ENCODE results near the gene FBXO10.
"Not testable (repeated sequence)": the region's sequence is repeated elsewhere in the genome, so short reads cannot be mapped to it uniquely, and the experiment has no call there.

FBXO10 gene

GRCh38 chr9:37515620-37516258 is 60.4 kb downstream of the FBXO10 start:
- Histone ChIP-seq H4K91ac (ENCODE audit: low read length) (no peak overlapping the region), H2BK120ac (ENCODE audit: low read depth, low read length) (no peak overlapping the region), H3K4me3 (ENCODE audit: insufficient read depth in 1 of 2, low read depth in 1 of 2, low read length in 2 of 2) (no peak overlapping the region), H3K4ac (ENCODE audit: low read depth in 1 of 2, low read length in 2 of 2) (no peak overlapping the region), H3K27me3 (ENCODE audit: control insufficient read depth in 1 of 2, insufficient read depth in 1 of 2, low read length in 2 of 2) (no peaks in the 10 kb centered on the region), H3K4me1 (ENCODE audit: control insufficient read depth, insufficient read depth, low read depth, low read length) (no peaks in the 10 kb centered on the region), H2AK5ac (ENCODE audit: low read length, severe bottlenecking) (no peak overlapping the region), H2AFZ (ENCODE audit: low read depth, low read length) (no peak overlapping the region), H2BK15ac (ENCODE audit: low read depth, poor library complexity, severe bottlenecking) (no peak overlapping the region), H2BK12ac (ENCODE audit: low read length in 2 of 2) (no peak overlapping the region), H3K9ac (ENCODE audit: low read length) (no peak overlapping the region), H2BK5ac (ENCODE audit: low read depth, low read length, poor library complexity, severe bottlenecking) (no peak overlapping the region), H3K4me2 (ENCODE audit: low read length, poor library complexity, severe bottlenecking) (no peak overlapping the region), H4K8ac (ENCODE audit: low read length) (no peak overlapping the region), H3K9me3 (ENCODE audit: control insufficient read depth, low read length) (no peaks in the 10 kb centered on the region), H3K36me3 (ENCODE audit: control insufficient read depth in 1 of 2, insufficient read depth in 2 of 2, low read depth in 1 of 2, low read length in 2 of 2) (peaks cover 44 to 83% of the 10 kb centered on the region in 2 experiments), H3K18ac (ENCODE audit: low read depth in 1 of 2, low read length in 2 of 2) (no peak overlapping the region), H3K27ac (ENCODE audit: low read length, poor library complexity, severe bottlenecking) (no peak overlapping the region), H3K23ac (ENCODE audit: low read length in 2 of 2) (no peak overlapping the region), H3K79me1 (replicated peaks; ENCODE audit: low read length, poor library complexity, severe bottlenecking) (no peaks in the 10 kb centered on the region), H3K14ac (ENCODE audit: low read length in 2 of 2) (no peak overlapping the region)
- WGBS: 93% methylated on average over 14 of the region's 14 CpGs
- DNase-seq: no peak

- H3K27ac ChIP-seq (ENCODE audit: low read length, poor library complexity, severe bottlenecking): no peak overlapping the region
- H3K79me1 ChIP-seq (replicated peaks; ENCODE audit: low read length, poor library complexity, severe bottlenecking): no peaks in the 10 kb centered on the region
- no peak overlapping the region for H3K23ac ChIP-seq (ENCODE audit: low read length in 2 of 2)
- no peak overlapping the region for H2BK12ac ChIP-seq (ENCODE audit: low read length in 2 of 2)
- H2BK5ac ChIP-seq (ENCODE audit: low read depth, low read length, poor library complexity, severe bottlenecking): no peak overlapping the region
- H2AK5ac ChIP-seq (ENCODE audit: low read length, severe bottlenecking): no peak overlapping the region
- H3K18ac ChIP-seq (ENCODE audit: low read depth in 1 of 2, low read length in 2 of 2): no peak overlapping the region
- H4K91ac ChIP-seq (ENCODE audit: low read length): no peak overlapping the region
- H3K4ac ChIP-seq (ENCODE audit: low read depth in 1 of 2, low read length in 2 of 2): no peak overlapping the region
- H2AFZ ChIP-seq (ENCODE audit: low read depth, low read length): no peak overlapping the region
- no peak overlapping the region for H3K4me3 ChIP-seq (ENCODE audit: insufficient read depth in 1 of 2, low read depth in 1 of 2, low read length in 2 of 2)
- WGBS: 96% methylated on average over 7 of the region's 7 CpGs
- no peaks in the 10 kb centered on the region for H3K27me3 ChIP-seq (ENCODE audit: control insufficient read depth in 1 of 2, insufficient read depth in 1 of 2, low read length in 2 of 2)
- no peak overlapping the region for H4K8ac ChIP-seq (ENCODE audit: low read length)
- peaks cover 45 to 82% of the 10 kb centered on the region in 2 experiments for H3K36me3 ChIP-seq (ENCODE audit: control insufficient read depth in 1 of 2, insufficient read depth in 2 of 2, low read depth in 1 of 2, low read length in 2 of 2)
- DNase-seq: no peak
- no peak overlapping the region for H2BK15ac ChIP-seq (ENCODE audit: low read depth, poor library complexity, severe bottlenecking)
- no peak overlapping the region for H3K9ac ChIP-seq (ENCODE audit: low read length)
- H2BK120ac ChIP-seq (ENCODE audit: low read depth, low read length): no peak overlapping the region
- H3K4me1 ChIP-seq (ENCODE audit: control insufficient read depth, insufficient read depth, low read depth, low read length): no peaks in the 10 kb centered on the region
- H3K9me3 ChIP-seq (ENCODE audit: control insufficient read depth, low read length): no peaks in the 10 kb centered on the region
- no peak overlapping the region for H3K4me2 ChIP-seq (ENCODE audit: low read length, poor library complexity, severe bottlenecking)
- H3K14ac ChIP-seq (ENCODE audit: low read length in 2 of 2): no peak overlapping the region
These were observed 61.2 kb downstream of the FBXO10 start for GRCh38 chr9:37514999-37515398.

GRCh38 chr9:37514415-37514814 is 61.8 kb downstream of the FBXO10 start:
- H3K4me3 ChIP-seq (ENCODE audit: insufficient read depth in 1 of 2, low read depth in 1 of 2, low read length in 2 of 2); H3K14ac ChIP-seq (ENCODE audit: low read length in 2 of 2); H3K4me1 ChIP-seq (ENCODE audit: control insufficient read depth, insufficient read depth, low read depth, low read length); H3K9me3 ChIP-seq (ENCODE audit: control insufficient read depth, low read length); H3K79me1 ChIP-seq (replicated peaks; ENCODE audit: low read length, poor library complexity, severe bottlenecking); H3K9ac ChIP-seq (ENCODE audit: low read length); H2BK15ac ChIP-seq (ENCODE audit: low read depth, poor library complexity, severe bottlenecking); H2AFZ ChIP-seq (ENCODE audit: low read depth, low read length); H2AK5ac ChIP-seq (ENCODE audit: low read length, severe bottlenecking); H4K91ac ChIP-seq (ENCODE audit: low read length); H2BK120ac ChIP-seq (ENCODE audit: low read depth, low read length); H3K27ac ChIP-seq (ENCODE audit: low read length, poor library complexity, severe bottlenecking); H2BK12ac ChIP-seq (ENCODE audit: low read length in 2 of 2); H3K27me3 ChIP-seq (ENCODE audit: control insufficient read depth in 1 of 2, insufficient read depth in 1 of 2, low read length in 2 of 2); H2BK5ac ChIP-seq (ENCODE audit: low read depth, low read length, poor library complexity, severe bottlenecking); DNase-seq; H3K4me2 ChIP-seq (ENCODE audit: low read length, poor library complexity, severe bottlenecking); H3K4ac ChIP-seq (ENCODE audit: low read depth in 1 of 2, low read length in 2 of 2); H3K18ac ChIP-seq (ENCODE audit: low read depth in 1 of 2, low read length in 2 of 2); H3K23ac ChIP-seq (ENCODE audit: low read length in 2 of 2); H4K8ac ChIP-seq (ENCODE audit: low read length): not testable (repeated sequence)
- 97% methylated on average over 6 of the region's 10 CpGs for WGBS
- peaks cover 46 to 78% of the 10 kb centered on the region in 2 experiments for H3K36me3 ChIP-seq (ENCODE audit: control insufficient read depth in 1 of 2, insufficient read depth in 2 of 2, low read depth in 1 of 2, low read length in 2 of 2)

GRCh38 chr9:37512437-37512836 is 63.7 kb downstream of the FBXO10 start:
- DNase-seq: no peak
- no peak overlapping the region for H2BK12ac ChIP-seq (ENCODE audit: low read length in 2 of 2)
- peaks cover 45 to 79% of the 10 kb centered on the region in 2 experiments for H3K36me3 ChIP-seq (ENCODE audit: control insufficient read depth in 1 of 2, insufficient read depth in 2 of 2, low read depth in 1 of 2, low read length in 2 of 2)
- H3K4ac ChIP-seq (ENCODE audit: low read depth in 1 of 2, low read length in 2 of 2): no peak overlapping the region
- no peaks in the 10 kb centered on the region for H3K79me1 ChIP-seq (replicated peaks; ENCODE audit: low read length, poor library complexity, severe bottlenecking)
- H3K27ac ChIP-seq (ENCODE audit: low read length, poor library complexity, severe bottlenecking): no peak overlapping the region
- no peak overlapping the region for H3K14ac ChIP-seq (ENCODE audit: low read length in 2 of 2)
- 88% methylated on average over 11 of the region's 12 CpGs for WGBS
- no peak overlapping the region for H2AFZ ChIP-seq (ENCODE audit: low read depth, low read length)
- H4K91ac ChIP-seq (ENCODE audit: low read length): no peak overlapping the region
- no peak overlapping the region for H2BK5ac ChIP-seq (ENCODE audit: low read depth, low read length, poor library complexity, severe bottlenecking)
- H2BK15ac ChIP-seq (ENCODE audit: low read depth, poor library complexity, severe bottlenecking): no peak overlapping the region
- no peak overlapping the region for H3K4me2 ChIP-seq (ENCODE audit: low read length, poor library complexity, severe bottlenecking)
- no peak overlapping the region for H3K4me3 ChIP-seq (ENCODE audit: insufficient read depth in 1 of 2, low read depth in 1 of 2, low read length in 2 of 2)
- H3K23ac ChIP-seq (ENCODE audit: low read length in 2 of 2): no peak overlapping the region
- no peak overlapping the region for H4K8ac ChIP-seq (ENCODE audit: low read length)
- H3K18ac ChIP-seq (ENCODE audit: low read depth in 1 of 2, low read length in 2 of 2): no peak overlapping the region
- H2BK120ac ChIP-seq (ENCODE audit: low read depth, low read length): no peak overlapping the region
- no peaks in the 10 kb centered on the region for H3K9me3 ChIP-seq (ENCODE audit: control insufficient read depth, low read length)
- H3K9ac ChIP-seq (ENCODE audit: low read length): no peak overlapping the region
- no peaks in the 10 kb centered on the region for H3K27me3 ChIP-seq (ENCODE audit: control insufficient read depth in 1 of 2, insufficient read depth in 1 of 2, low read length in 2 of 2)
- H3K4me1 ChIP-seq (ENCODE audit: control insufficient read depth, insufficient read depth, low read depth, low read length): no peaks in the 10 kb centered on the region
- no peak overlapping the region for H2AK5ac ChIP-seq (ENCODE audit: low read length, severe bottlenecking)

Data from mesenchymal stem cell (in vitro differentiated cells and primary cell).